Measurements from ENCODE around the gene EIF5B.

The EIF5B gene

GRCh38 chr2:99374747-99375146 lies 37.6 kb downstream of the EIF5B start:
- DNase-seq, result no peak

GRCh38 chr2:99376254-99376864 lies 39.2 kb downstream of the EIF5B start:
- no peak for DNase-seq

GRCh38 chr2:99377879-99378278 lies 40.7 kb downstream of the EIF5B start:
- no peak for DNase-seq

DNA sequence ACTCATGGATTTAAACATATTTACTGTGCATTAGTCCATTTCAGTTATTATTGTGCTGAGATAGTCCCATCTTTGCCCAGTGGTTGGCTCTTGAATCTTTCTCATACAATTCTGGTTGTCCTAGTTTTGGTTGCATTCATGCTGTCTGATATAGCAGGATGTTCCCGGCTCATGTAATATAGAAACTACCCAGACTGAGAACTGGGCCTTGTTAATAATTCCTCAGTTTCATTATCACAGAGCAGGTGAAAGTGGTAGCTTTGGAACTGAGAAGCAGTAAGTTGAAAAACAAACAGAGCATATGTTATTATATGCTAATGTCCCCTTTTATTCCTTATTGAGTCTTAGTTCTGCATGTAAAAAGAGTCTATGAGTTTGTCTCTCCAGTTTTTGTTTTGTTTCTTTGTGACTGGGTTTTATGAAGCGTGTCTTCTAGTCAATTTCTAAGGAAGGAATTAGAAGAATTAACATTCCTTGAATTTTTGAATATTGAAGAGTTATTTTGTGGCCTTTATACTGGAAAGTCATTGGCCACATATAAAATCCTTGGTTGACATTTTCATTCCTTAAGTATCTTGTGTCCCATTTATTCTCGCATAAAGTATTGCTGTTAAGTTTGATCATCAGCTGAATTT lies 43.3 kb downstream of the EIF5B start:
- no peak for DNase-seq

DNA sequence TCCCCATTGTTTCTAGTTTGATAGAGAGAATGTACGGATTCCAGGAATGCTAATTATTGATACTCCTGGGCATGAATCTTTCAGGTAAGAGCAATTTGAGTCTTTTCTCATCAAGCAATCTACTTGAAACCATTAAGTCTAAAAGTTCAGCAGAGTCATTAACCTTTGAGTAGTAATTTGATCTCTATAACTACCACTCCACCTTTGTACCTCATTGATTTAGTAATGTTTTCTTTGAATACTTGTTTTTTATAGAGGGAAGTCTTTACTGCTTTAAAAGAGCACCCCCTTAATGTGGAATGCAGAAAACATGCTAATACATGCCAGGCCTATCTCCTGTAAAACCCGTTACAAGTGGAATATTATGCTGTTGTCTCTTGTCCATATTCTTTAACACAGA lies 45.0 kb downstream of the EIF5B start:
- no peak for DNase-seq

DNA sequence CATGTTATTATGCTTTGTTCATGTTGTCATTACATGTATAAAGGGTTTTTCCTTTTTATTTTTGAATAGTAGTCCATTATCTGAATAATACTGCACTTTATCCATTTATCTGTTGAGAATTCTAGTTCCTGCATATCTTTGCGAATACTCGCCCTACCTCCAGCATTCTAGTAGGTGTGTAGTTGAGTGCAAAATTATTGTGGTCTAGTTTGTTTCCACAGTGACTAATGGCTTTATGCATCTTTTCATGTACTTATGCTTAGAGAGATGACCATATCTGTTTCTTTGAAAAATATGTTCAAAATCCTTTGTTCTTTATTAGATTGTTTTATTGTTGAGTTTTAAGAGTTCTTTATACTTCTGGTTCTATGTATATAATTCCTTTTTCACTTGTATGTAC lies 48.8 kb downstream of the EIF5B start:
- no peak for DNase-seq

DNA sequence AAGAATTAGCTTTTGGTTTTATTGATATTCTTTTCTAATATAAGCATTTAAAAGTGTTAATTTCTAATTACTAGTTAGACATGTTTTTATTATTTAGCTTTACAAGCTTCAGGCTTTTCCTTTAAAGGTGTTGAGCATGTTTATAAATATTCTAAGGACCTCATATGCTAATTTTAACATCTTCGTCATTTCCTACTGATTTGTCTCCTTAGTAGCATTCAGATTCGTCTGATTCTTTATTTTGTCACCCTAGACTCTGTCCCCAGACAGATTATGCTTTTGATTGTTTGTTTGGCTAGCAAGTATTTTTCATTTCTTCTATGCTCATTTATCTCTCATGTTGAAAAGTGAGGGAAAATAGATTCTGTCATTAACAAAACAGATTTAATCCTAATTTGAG lies 51.7 kb downstream of the EIF5B start:
- DNase-seq, result no peak

- no peak for DNase-seq
Measured at GRCh38 chr2:99389371-99389770, 52.2 kb downstream of the EIF5B start.

DNA sequence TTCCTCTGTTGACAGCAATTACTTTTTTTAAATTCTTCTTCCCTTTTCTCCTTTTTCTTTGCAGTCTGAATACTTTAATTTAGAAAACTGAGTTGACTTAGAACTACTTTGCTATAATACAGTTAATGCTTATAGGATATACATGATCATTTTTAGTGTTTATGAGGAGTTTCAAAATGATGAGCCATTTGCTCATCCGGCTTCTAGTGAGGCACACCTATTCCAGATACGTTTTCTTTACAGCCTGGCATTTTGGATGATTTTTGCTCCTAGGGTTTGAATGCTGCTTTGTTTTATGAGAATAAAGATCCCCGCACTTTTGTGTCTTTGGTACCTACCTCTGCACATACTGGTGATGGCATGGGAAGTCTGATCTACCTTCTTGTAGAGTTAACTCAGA lies 52.8 kb downstream of the EIF5B start:
- no peak for DNase-seq

- DNase-seq, result no peak
Measured at GRCh38 chr2:99395589-99396130, 58.5 kb downstream of the EIF5B start.

- DNase-seq, result no peak
Measured at GRCh38 chr2:99397266-99397920, 60.2 kb downstream of the EIF5B start.

DNA sequence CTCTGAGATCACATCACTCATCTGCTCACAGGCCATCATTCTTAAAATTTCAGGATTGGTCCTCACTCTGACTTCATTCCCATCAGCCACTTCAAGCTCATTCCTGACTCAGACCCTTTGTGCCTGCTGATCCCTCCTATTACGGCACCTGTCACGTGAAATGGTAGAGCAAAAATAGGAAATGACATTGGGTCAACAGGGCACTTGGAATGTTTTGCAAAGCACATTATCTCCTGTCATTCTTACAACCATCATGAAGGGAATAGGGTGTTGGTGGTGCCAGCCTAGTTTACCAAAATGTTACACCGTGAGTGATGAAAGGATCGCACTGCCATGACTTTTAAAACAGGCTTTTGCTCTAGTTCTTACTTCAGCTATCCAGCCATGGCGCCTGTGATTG lies 61.1 kb downstream of the EIF5B start:
- DNase-seq, result no peak

- DNase-seq, result no peak
Measured at GRCh38 chr2:99399063-99399462, 61.9 kb downstream of the EIF5B start.

DNA sequence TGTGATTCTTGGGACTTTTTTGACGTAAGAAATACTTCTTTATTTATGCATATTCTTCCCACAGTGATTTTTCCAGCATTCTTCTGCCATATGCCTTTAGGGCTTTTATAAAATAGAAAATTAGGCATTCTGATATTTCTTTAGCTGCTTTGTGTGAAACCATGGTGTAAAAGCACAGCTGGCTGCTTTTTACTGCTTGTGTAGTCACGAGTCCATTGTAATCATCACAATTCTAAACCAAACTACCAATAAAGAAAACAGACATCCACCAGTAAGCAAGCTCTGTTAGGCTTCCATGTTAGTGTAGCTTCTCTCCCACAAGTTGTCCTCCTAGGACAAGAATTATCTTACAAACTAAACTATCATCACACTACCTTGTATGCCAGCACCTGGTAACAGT lies 62.6 kb downstream of the EIF5B start:
- DNase-seq, result no peak

GRCh38 chr2:99401841-99402240 lies 64.7 kb downstream of the EIF5B start:
- DNase-seq, result no peak

DNA sequence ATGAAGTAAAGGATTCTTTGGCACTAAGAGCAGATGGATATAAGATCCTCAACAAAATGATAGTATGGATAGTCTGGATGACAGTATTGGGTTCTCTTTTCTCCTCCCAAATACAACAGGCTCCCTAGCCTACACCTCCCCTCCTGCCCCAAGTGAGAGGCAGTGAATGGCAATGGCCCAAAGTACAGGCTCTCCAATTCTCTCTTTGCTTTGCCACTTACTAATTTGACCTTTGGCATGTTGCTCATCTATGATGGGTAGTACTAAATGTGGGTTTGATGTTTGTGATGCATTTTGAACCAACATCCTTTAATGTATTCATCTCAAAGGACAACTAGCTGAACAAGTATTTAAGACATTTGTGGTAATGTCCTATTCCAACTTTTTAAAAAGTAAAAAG lies 65.9 kb downstream of the EIF5B start:
- DNase-seq, result no peak

DNA sequence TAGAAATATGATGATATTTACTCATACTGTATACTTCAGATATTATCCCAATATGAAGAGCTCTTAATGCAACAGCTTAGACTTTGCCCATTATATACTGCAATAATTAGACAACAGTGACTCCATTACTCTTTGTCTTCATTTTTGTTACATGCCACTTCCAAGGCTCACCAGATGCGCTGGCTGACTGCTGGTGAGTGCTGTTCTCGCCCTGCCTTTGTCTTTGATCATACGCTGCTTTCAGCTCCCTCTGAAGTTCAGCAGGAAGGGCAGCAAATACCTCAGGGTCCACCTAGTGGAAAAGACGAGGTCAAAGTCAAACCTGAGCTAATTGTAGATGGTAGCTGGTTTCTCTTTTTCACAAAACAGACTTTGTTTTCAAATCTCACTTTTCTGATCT lies 66.3 kb downstream of the EIF5B start:
- no peak for DNase-seq

- no peak for DNase-seq
Measured at GRCh38 chr2:99404039-99404796, 67.0 kb downstream of the EIF5B start.

DNA sequence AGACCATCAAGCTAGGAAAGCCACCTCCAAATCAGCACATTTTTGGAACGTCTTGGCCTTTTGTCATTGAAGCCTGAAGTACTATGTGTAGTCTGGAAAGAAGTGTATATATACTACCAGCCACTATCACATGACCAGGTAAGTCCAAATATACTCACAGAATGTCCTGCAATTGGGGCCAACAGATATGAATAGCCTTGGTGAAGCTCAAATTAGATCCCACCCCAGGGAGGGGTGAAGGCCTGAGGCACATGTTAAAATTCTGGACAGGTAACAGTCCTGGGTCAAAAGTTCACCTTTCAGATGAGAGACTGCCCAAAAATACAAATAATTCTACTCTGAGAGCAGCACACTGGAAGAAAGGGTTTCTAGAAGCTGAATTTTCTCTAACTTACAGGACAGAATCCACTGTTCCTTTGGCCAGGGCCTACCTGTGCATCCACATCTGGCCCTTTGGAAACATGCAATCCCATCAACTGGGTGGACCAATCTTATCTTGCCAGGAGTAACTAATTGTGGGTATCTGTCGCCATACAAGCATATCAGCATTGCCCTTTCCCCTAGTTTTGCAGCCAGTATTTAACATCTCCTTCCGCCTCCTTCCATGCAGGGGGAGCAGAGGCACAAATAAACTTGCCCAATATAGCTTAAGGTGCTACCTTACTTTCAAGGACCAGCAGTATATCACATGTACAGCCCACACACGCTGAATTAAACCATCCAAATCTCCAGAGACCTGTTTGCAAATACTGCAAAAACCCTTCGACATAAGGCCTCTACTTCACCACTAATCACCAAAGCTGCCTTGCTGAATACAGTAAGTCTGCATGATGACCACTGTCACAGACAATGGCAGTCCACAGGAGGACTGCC lies 67.8 kb downstream of the EIF5B start:
- DNase-seq, result no peak

- no peak for DNase-seq
Measured at GRCh38 chr2:99406137-99406536, 68.9 kb downstream of the EIF5B start.

DNA sequence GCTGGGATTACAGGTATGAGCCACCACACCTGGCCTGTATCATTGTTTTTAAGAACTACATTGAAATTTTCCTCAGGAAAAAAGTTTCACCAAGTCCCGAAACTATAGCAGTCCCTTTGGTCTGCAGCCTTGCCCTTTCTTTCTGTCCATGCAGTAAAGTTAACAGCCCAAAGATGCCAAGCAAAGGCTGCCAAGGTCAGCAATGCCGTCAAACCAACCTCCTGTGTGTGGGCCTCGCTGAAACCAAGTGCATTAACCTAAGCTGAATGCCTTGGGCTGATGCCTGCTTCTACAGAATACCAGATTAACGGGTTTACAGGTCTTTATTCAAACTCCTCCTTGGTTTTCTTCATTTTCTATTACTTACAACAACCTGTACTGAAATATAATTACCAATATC lies 73.1 kb downstream of the EIF5B start:
- no peak for DNase-seq

DNA sequence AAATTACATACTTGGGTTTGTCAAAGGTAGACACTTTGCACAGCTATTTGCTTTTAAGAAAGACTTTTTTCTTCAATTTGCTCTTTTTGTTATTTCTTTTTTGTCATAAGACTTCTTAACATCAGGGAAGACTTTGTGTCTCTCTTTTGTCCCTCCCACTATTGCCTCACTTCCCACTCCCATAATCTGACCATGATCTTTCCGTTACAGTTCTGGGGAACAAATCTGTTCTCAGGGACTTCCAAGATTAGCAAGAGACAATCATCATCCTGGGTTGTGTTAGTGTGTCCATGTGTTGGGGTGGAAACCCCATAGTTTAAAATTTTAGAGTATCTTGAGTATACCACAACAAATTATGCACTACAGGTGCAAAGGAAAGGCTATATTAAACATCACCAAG lies 77.4 kb downstream of the EIF5B start:
- DNase-seq, result no peak

DNA sequence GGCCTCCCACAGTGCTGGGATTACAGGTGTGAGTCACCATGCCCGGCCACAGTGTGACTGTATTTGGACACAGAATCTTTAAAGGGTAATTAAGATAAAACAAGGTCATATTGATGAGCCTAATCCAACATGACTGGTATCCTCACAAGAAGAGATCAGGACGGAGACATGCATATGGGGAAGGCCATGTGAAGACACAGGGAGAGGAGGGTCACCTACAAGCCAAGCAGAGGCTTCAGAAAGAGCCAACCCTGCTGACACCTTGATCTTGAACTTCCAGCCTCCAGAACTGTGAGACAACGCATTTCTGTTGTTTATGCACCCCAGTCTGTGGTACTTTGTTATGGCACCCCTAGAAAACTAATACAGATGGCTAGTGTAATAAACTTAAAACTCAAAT lies 80.2 kb downstream of the EIF5B start:
- DNase-seq, result no peak

Measured in activated CD8-positive, alpha-beta memory T cell treated with anti-CD3 and anti-CD28 coated beads, Interleukin-2, amount 50 U/mL, for 4 hours (primary cell).